NK-92 treated with Interleukin-12 subunit alpha and Interleukin-12 subunit beta, amount 100 ng/mL, for 24 hours (cell line): ENCODE measurements around the gene C9orf152.
"Not testable (repeated sequence)": the region's sequence is repeated elsewhere in the genome, so short reads cannot be mapped to it uniquely, and the experiment has no call there.

Experiments used
- DNase-seq: peaks from one replicate; lab custom pipeline; 2025; lab: John Stamatoyannopoulos, UW

C9orf152 gene

DNA sequence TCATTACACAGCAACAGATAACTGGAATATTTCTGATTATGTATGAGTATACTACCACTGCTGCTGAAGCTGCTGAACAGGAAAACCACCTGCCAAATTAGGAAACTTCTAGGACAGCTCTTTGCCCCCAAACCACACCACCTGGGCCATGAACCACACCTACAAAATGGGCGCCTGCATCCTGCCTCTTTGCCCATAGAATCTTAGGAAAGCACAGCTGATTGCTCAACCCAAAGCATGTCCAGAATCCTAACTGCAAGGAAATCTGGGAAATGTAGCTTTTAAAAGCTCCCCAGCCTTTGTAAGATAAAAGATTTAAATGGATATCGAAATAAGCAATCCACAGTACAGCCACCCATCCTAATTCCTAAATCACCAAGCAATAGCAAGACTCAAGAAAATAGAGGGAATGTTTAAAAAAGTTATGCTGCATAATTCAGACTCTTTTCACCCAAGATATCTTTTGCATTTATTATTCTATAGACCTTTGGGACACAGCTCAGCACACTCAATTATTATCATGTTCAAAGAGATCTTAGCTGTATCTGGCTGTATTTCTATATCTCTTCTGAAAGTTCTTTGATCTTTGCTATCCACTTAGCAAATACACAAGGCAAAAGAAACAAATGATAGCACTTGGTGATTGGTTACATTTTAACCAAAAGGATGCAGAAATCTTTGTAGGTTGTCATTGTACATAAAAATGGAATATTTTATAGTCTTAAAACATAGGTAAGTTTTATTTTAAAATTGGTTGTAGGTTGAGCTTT lies 6.8 kb upstream of the C9orf152 start:
- DNase-seq, result no peak

GRCh38 chr9:110214090-110214489 lies 6.1 kb upstream of the C9orf152 start:
- no peak for DNase-seq

GRCh38 chr9:110213413-110214044 lies 5.6 kb upstream of the C9orf152 start:
- no peak for DNase-seq

- DNase-seq, result no peak
Measured at GRCh38 chr9:110207071-110207641, 803 bp downstream of the C9orf152 start.

DNA sequence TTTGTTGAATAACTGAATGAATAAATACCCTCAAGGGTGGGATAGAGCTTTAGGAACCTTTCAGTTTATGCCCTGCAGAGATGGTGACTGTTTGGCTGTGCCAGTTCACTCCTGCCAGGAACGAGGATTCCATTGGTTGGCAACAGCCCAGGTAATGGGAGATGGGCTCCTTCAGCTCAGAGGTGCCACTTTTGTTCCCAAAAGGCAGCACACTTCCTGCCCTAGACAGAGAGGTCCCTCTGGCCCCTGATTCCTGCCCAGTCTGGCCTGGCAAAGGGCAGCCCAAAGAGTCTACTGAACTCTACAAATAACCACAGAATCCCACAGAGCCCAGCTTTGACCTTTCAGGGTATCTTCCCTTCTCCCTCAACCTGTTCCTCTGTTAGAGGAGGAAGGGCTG lies 1.6 kb downstream of the C9orf152 start:
- DNase-seq, result no peak

- DNase-seq, result not testable (repeated sequence)
Measured at GRCh38 chr9:110205612-110206011, 2.3 kb downstream of the C9orf152 start.

GRCh38 chr9:110202232-110202631 lies 5.7 kb downstream of the C9orf152 start:
- no peak for DNase-seq

DNA sequence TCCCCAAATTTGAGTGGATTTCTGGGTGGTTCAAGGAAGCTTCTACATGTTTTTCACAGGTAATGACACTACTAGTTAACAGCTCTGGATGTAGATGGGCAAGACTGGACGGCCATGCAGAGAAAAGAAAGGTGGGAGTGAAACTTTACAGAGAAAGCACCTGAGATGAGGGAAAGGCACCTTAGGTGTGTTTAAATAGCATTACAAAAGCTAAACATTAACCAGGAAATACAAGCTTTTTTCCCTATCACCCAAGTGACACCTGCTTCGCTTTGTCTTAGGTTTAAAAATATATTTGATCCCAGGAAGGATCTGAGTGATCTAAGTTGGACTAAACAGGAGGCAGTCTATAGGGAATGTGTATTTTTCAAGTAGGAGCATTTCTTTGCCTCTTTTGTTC lies 8.3 kb downstream of the C9orf152 start:
- no peak for DNase-seq

DNA sequence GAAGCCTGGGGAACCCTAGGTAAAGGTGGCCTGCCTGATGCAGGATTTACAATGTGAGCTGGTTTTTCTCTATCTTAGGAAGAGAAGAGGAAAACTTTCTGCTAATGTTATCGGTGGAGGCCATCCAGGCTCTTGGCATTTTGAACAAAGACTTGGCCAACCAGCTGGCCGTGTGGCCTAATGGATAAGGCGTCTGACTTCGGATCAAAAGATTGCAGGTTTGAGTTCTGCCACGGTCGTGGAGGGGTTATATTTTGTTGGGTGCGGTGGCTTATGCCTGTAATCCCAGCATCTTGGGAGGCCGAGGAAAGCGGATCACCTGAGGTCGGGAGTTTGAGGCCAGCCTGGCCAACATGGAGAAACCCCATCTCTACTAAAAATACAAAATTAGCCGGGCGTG lies 9.6 kb downstream of the C9orf152 start:
- no peak for DNase-seq

GRCh38 chr9:110197330-110198187 lies 10.4 kb downstream of the C9orf152 start:
- DNase-seq, result no peak

DNA sequence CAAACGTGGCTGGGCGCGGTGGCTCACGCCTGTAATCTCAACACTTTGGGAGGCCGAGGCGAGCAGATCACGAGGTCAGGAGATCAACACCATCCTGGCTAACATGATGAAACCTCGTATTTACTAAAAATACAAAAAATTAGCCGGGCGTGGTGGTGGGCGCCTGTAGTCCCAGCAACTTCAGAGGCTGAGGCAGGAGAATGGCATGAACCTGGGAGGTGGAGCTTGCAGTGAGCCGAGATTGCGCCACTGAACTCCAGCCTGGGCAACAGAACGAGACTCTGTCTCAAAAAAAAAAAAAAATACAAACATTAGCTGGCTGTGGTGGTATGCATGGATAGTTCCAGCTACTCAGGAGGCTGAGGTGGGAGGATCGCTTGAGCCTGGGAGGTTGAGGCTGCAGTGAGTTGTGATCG lies 11.9 kb downstream of the C9orf152 start:
- not testable (repeated sequence) for DNase-seq

DNA sequence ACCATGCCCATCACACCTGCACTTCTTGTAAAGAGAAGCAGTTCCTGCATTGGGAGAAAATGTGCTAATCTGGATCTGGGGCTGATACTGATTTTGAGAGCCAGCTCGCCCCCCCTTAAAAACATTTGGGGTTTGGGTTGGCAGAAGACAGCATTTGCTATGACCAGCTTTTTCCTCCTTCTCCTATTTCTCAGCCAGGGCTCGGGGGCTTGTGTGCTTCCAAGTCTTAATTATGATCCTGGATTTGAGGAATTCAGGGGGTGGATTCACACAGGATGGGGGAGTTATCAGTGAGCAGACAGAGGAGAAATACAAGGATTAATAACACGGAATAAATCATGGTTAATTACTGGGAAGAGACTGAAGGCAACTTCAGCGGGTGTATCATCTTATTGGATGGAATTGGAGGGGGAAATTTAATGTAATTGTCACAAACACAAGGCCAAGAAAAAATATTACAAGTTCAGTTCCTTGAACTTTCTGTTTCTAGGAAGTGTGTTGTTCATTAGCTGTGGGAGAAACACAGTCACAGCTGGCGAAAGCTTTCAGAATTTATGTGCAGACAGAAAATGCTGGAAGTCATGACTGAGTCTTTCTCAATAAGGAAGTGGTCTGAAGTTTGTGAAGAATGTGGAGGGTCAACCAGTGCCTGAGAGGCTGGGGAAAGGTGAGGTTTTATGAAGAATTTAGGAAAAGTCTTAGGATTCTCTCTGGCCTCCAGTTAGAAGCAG lies 15.3 kb downstream of the C9orf152 start:
- no peak for DNase-seq

- no peak for DNase-seq
Measured at GRCh38 chr9:110191615-110192014, 16.3 kb downstream of the C9orf152 start.

DNA sequence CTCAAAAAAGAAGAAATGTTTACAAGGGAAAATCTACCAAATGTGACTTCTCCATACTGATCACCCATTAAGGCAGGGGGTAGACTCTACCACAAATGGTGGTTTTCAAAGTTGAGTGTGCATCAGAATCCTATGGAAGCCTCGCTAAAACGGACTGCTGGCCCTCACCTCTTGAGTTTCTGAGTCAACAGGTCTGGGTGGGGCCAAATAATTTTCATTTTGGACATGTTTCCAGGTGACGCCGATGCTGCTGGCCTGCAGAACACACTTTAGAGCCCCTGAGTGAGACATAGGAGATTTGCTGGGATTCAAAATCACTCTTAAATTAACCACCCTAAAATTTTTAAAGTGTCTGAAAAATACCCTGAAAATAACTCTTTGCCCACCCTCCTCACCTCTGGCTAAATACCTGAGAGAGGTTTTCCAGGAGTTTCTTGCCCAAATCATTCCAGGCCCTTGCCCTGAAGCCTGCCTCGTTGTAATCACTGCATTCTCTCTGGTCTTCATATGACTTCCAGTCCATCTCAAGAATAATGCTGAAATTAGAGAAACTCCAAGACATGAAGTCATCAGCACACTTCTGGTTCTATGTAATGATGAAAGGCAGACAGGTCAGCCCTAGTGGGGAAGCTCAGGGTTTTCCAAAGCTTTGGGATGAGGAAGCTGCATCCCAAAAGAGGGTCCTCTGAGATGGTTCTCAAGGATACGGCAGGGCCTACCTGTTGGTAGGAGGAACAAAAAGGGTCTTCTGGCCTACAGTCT lies 18.2 kb downstream of the C9orf152 start:
- DNase-seq, result no peak

DNA sequence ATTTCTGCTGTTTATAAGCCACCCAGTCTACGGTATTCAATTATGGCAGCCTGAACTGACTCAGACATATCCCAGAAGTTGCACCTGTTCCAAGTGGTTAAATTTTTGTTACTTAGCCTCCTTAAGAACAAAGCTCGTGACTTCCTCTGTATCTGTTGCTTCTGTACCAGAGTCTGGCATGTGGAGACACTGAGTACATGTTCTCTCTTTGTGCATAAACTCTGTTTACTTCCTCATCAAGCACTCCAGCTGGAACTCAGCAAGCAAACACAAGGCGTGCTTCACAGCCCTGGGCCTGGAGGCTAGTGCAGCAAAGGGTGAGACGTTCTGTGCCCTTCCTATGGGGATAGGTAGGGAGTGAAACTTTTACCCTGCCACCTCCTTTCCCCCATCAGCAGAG lies 19.0 kb downstream of the C9orf152 start:
- no peak for DNase-seq

GRCh38 chr9:110188101-110188500 lies 19.9 kb downstream of the C9orf152 start:
- DNase-seq, result no peak

- no peak for DNase-seq
Measured at GRCh38 chr9:110187126-110187525, 20.8 kb downstream of the C9orf152 start.

DNA sequence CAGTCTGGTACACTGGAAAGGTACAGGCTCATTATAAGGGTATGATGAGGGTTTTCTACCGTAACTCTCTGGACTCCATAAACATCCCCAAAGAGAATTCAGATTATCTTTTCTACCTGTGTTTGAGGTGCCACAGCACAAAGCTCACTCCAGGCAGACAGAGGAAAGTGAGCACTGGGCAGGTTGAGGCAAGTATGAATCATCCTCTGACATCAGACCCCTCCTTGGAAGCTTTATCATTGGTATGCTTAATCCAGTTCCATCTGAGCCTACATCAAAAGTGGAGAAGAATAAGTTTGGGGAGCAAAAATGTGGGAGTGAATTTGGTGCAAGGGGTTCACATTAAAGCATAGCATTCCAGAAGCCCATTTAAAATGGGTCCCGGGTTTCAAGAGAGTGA lies 21.7 kb downstream of the C9orf152 start:
- no peak for DNase-seq

- no peak for DNase-seq
Measured at GRCh38 chr9:110185806-110186205, 22.2 kb downstream of the C9orf152 start.

GRCh38 chr9:110183208-110184145 lies 24.5 kb downstream of the C9orf152 start:
- no peak for DNase-seq
